IMR-90 (cell line): ENCODE measurements around the gene CFAP61. TPM values are rescaled to one million over a fixed set of nuclear protein-coding genes. Genes with fewer than 3 reads are reported as not detected.

Experiments
- ATAC-seq: fragments of 200-7000 bp; cut with Tn5 transposase; 2 replicates; pipeline ENCODE4 v1.9.1; 2020; ENCODE audit warnings: low read depth, mild to moderate bottlenecking, moderate library complexity
- BruUV-seq: library from RNA; stranded (reverse); fragments of 400-500 nt; replicated peaks from 2 replicates; lab custom pipeline; 2021; lab: Mats Ljungman, UMichigan
- CTCF ChIA-PET: fragments of 300-600 bp; formaldehyde crosslinking; extraction: SDS; loops from one replicate; lab custom pipeline; 2021; ENCODE audit warnings: antibody characterized with exemption; lab: Yijun Ruan, JAX
- POLR2A ChIA-PET: fragments of 300-600 bp; sonication (Branson Sonifier 250); formaldehyde crosslinking; loops from one replicate; lab custom pipeline; 2022; ENCODE audit warnings: antibody characterized with exemption; ENCODE audit not compliant: unreplicated experiment; lab: Charles Lee
- DNase-seq: peaks from one replicate; pipeline ENCODE4 v3.0.0; 2013
- H2AFZ ChIP-seq: replicated peaks from 2 replicates; pipeline ENCODE3; 2013; ENCODE audit warnings: low read length, mild to moderate bottlenecking; ENCODE audit not compliant: poor library complexity
- H2AK5ac ChIP-seq: 2 replicates; pipeline ENCODE4 v1.6.1; 2013; ENCODE audit warnings: low read depth, low read length, inconsistent platforms
- H2AK9ac ChIP-seq: replicated peaks from 2 replicates; pipeline ENCODE3; 2013; ENCODE audit warnings: mild to moderate bottlenecking, low read depth, low read length, moderate library complexity; ENCODE audit not compliant: poor library complexity
- H2BK120ac ChIP-seq: 2 replicates; pipeline ENCODE4 v1.6.1; 2013; ENCODE audit warnings: low read depth, low read length, inconsistent platforms
- H2BK15ac ChIP-seq: 3 replicates; pipeline ENCODE4 v1.6.1; 2013; ENCODE audit warnings: low read depth, low read length, inconsistent platforms
- H2BK20ac ChIP-seq: 2 replicates; pipeline ENCODE4 v1.6.1; 2013; ENCODE audit warnings: low read depth, mild to moderate bottlenecking, inconsistent platforms, low read length, moderate library complexity
- H2BK5ac ChIP-seq: 2 replicates; pipeline ENCODE4 v1.6.1; 2013; ENCODE audit warnings: mild to moderate bottlenecking, low read depth, low read length, inconsistent platforms; ENCODE audit not compliant: poor library complexity, severe bottlenecking
- H3K14ac ChIP-seq: replicated peaks from 2 replicates; pipeline ENCODE4 v1.6.1; 2013; ENCODE audit warnings: low read depth, low read length, inconsistent platforms
- H3K18ac ChIP-seq: 2 replicates; pipeline ENCODE4 v1.6.1; 2013; ENCODE audit warnings: low read depth, low read length, control low read depth
- H3K23ac ChIP-seq: 2 replicates; pipeline ENCODE4 v1.6.1; 2013; ENCODE audit warnings: low read depth, low read length, inconsistent platforms
- H3K27ac ChIP-seq: 2 replicates; pipeline ENCODE4 v1.5.1; 2013; ENCODE audit warnings: mild to moderate bottlenecking, control low read depth, low read length; ENCODE audit not compliant: insufficient read depth
- H3K27me3 ChIP-seq: 2 replicates; pipeline ENCODE4 v1.6.1; 2013; ENCODE audit warnings: low read length; ENCODE audit not compliant: control insufficient read depth, insufficient read depth
- H3K36me3 ChIP-seq: 2 replicates; pipeline ENCODE4 v1.6.1; 2013; ENCODE audit warnings: low read length, mixed read lengths; ENCODE audit not compliant: control insufficient read depth, insufficient read depth
- H3K4ac ChIP-seq: 2 replicates; pipeline ENCODE4 v1.6.1; 2013; ENCODE audit warnings: low read depth, low read length, inconsistent platforms
- H3K4me1 ChIP-seq: 2 replicates; pipeline ENCODE4 v1.6.1; 2013; ENCODE audit warnings: low read length, mixed read lengths; ENCODE audit not compliant: control insufficient read depth, insufficient read depth
- H3K4me2 ChIP-seq: 2 replicates; pipeline ENCODE4 v1.6.1; 2013; ENCODE audit warnings: low read depth, mild to moderate bottlenecking, control low read depth, low read length, moderate library complexity
- H3K4me3 ChIP-seq: 2 replicates; pipeline ENCODE4 v1.5.1; 2013; ENCODE audit warnings: low read depth, mild to moderate bottlenecking, control low read depth, low read length, moderate library complexity; ENCODE audit not compliant: insufficient read depth
- H3K56ac ChIP-seq: 2 replicates; pipeline ENCODE4 v1.6.1; 2013; ENCODE audit warnings: low read length, inconsistent platforms; ENCODE audit not compliant: insufficient read depth; ENCODE audit errors: extremely low read depth
- H3K79me1 ChIP-seq, 2 experiments: 2 replicates each; pipeline ENCODE4 v1.6.1; 2013; ENCODE audit warnings: low read length in 2 of 2, inconsistent platforms in 1 of 2, low read depth in 1 of 2
- H3K9ac ChIP-seq: 2 replicates; pipeline ENCODE4 v1.6.1; 2013; ENCODE audit warnings: low read depth, low read length, control low read depth
- H3K9me1 ChIP-seq: 2 replicates; pipeline ENCODE4 v1.6.1; 2013; ENCODE audit warnings: low read length, inconsistent platforms; ENCODE audit not compliant: insufficient read depth
- H3K9me3 ChIP-seq: 2 replicates; pipeline ENCODE4 v1.6.1; 2013; ENCODE audit warnings: low read length; ENCODE audit not compliant: control insufficient read depth, insufficient read depth
- H4K20me1 ChIP-seq: 2 replicates; pipeline ENCODE4 v1.6.1; 2013; ENCODE audit warnings: low read length, inconsistent platforms; ENCODE audit not compliant: insufficient read depth
- H4K5ac ChIP-seq: 2 replicates; pipeline ENCODE4 v1.6.1; 2013; ENCODE audit warnings: mild to moderate bottlenecking, low read depth, low read length, control low read depth
- H4K8ac ChIP-seq, 2 experiments: 2 replicates each; pipeline ENCODE4 v1.6.1; 2013; ENCODE audit warnings: low read depth in 2 of 2, low read length in 2 of 2, control low read depth in 1 of 2, inconsistent platforms in 1 of 2
- H4K91ac ChIP-seq: 2 replicates; pipeline ENCODE4 v1.6.1; 2013; ENCODE audit warnings: low read depth, low read length, inconsistent platforms; ENCODE audit not compliant: insufficient read depth
- BHLHE40 ChIP-seq: fragments of 150-350 bp; IDR thresholded peaks from 2 replicates; pipeline ENCODE4 v1.6.1; 2016; ENCODE audit warnings: mild to moderate bottlenecking, low read depth, low read length
- CEBPB ChIP-seq: IDR thresholded peaks from 2 replicates; pipeline ENCODE4 v1.6.1; 2012; ENCODE audit warnings: low read depth, low read length, improper control_type of control experiment
- CTCF ChIP-seq: conservative IDR thresholded peaks from 2 replicates; pipeline ENCODE4 v1.5.1; 2012; ENCODE audit warnings: mild to moderate bottlenecking, low read depth, low read length, improper control_type of control experiment
- MAZ ChIP-seq: IDR thresholded peaks from 2 replicates; pipeline ENCODE4 v1.6.1; 2012; ENCODE audit warnings: low read depth, mild to moderate bottlenecking, low read length, improper control_type of control experiment, moderate library complexity, borderline replicate concordance
- RCOR1 ChIP-seq: IDR thresholded peaks from 2 replicates; pipeline ENCODE4 v1.6.1; 2012; ENCODE audit warnings: mild to moderate bottlenecking, low read length, improper control_type of control experiment; ENCODE audit not compliant: insufficient replicate concordance
- RFX5 ChIP-seq: IDR thresholded peaks from 2 replicates; pipeline ENCODE4 v1.8.0; 2012; ENCODE audit warnings: low read depth, mild to moderate bottlenecking, low read length, moderate library complexity
- SMC3 ChIP-seq: fragments of 150-350 bp; IDR thresholded peaks from 2 replicates; pipeline ENCODE4 v1.6.1; 2016; ENCODE audit warnings: low read depth, mild to moderate bottlenecking, antibody characterized with exemption, low read length, moderate library complexity
- WGBS, 2 experiments: methylation state at CpG; one replicate each; pipeline versions ENCODE4 v1.1.5 to v1.1.7; 2013; ENCODE audit warnings: missing lambda C conversion rate in 2 of 2; ENCODE audit not compliant: insufficient read length in 1 of 2; ENCODE audit errors: extremely low coverage in 2 of 2; 5-methylcytosine and 5-hydroxymethylcytosine counted together
- dilution Hi-C: fragments of 300-500 bp; cut with HindIII; formaldehyde crosslinking; loops from one replicate; pipeline ENCODE4 v1.14.3; 2018; ENCODE audit warnings: low sequenced_read_pairs; ENCODE audit not compliant: unreplicated experiment
- in situ Hi-C: fragments of 300-500 bp; cut with MboI; formaldehyde crosslinking; loops from 3 replicates; pipeline ENCODE4 v1.14.3; 2019; ENCODE audit warnings: low sequenced_read_pairs, inconsistent platforms, mixed read lengths
- intact Hi-C: fragments of 100-400 bp; cut with micrococcal nuclease; formaldehyde crosslinking; loops from 2 replicates; pipeline ENCODE4 v1.10.0; 2022
- polyA plus RNA-seq, 3 experiments: library from polyadenylated mRNA; depleted of rRNA; stranded (reverse); fragments of >200 nt; gene quantifications; 2 replicates each; pipeline ENCODE4 v1.2.3, GENCODE V29; 2012; ENCODE audit warnings: low replicate concordance in 1 of 3
- total RNA-seq: library from RNA; depleted of rRNA; stranded (reverse); fragments of >200 nt; gene quantifications from 2 replicates; pipeline ENCODE4 v1.2.3, GENCODE V29; 2012

Gene CFAP61
- total and polyA plus RNA-seq, 2 of the 4 experiments (the other 2 are of a cell fraction), result 0.07 TPM; not detected in 1

DNA sequence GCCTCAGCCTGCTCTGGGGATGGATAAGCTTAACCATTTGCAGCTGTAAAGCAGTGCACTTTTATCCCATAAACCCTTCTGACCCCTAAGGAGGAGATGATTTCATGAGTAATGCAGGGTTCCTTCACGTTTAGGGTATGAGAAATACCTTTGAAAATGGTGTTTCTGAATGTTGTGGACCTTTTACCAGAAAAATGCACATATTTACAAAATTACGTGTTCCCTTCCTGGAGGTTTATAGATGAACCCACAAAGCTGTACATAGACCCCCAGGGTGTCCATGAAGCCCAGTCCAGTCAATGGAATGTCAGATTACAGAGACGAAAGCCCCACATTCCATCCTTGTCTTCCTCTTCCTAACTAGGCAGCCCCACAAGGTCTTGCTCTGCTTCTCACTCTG, 237.0 kb downstream of the CFAP61 start:
- no peaks in the 10 kb centered on the region for H3K27me3 ChIP-seq
- H4K5ac ChIP-seq, result no peak overlapping the region
- no peaks in the 10 kb centered on the region for H4K20me1 ChIP-seq
- no peak overlapping the region for H2BK15ac ChIP-seq
- no peak overlapping the region for H3K4me2 ChIP-seq
- ATAC-seq (no peak), DNase-seq (no peak)
- intact Hi-C loops, result no loop called here
- dilution Hi-C loops, result no loop called here
- H2BK5ac ChIP-seq, result no peak overlapping the region
- in situ Hi-C loops, result no loop called here
- H3K9me1 ChIP-seq, result no peaks in the 10 kb centered on the region
- no peaks in the 10 kb centered on the region for H3K36me3 ChIP-seq
- H2AFZ ChIP-seq, result no peak overlapping the region
- no peaks in the 10 kb centered on the region for H3K4me1 ChIP-seq
- H3K4me3 ChIP-seq, result no peak overlapping the region
- no peak overlapping the region for H3K4ac ChIP-seq
- H3K56ac ChIP-seq, result no peak overlapping the region
- H4K91ac ChIP-seq, result no peak overlapping the region
- no peaks in the 10 kb centered on the region for H3K9me3 ChIP-seq
- H3K14ac ChIP-seq, result no peak overlapping the region
- H4K8ac ChIP-seq, result no peak overlapping the region
- no peak overlapping the region for H3K18ac ChIP-seq
- no peak overlapping the region for H3K9ac ChIP-seq
- H3K27ac ChIP-seq, result no peak overlapping the region
- H3K79me1 ChIP-seq, result no peaks in the 10 kb centered on the region
- no peak overlapping the region for H2AK5ac ChIP-seq
- H3K23ac ChIP-seq, result no peak overlapping the region
- TF ChIP-seq CTCF (no peak), SMC3 (no peak), RCOR1 (no peak), BHLHE40 (no peak), RFX5 (no peak), CEBPB (no peak), MAZ (no peak)
- no peak overlapping the region for H2BK120ac ChIP-seq
- ChIA-PET POLR2A (no interaction called here), CTCF (no interaction called here)
- no peak overlapping the region for H2BK20ac ChIP-seq
- H2AK9ac ChIP-seq, result no peak overlapping the region
- no TSS peak for BruUV-seq
- 20% methylated on average over 1 of the region's 3 CpGs; no CpG with 5 or more reads in 1 of the 2 experiments for WGBS, 2 experiments
